HG03060 (cell line): ENCODE results near the gene MLYCD.

ENCODE experiments used
- ATAC-seq: cut with Tn5 transposase; IDR thresholded peaks from one replicate; pipeline ENCODE4 v1.9.1; 2021; ENCODE audit warnings: low read depth, moderate number of reproducible peaks; ENCODE audit not compliant: unreplicated experiment

Gene MLYCD

GRCh38 chr16:83966153-83966696, 67.3 kb downstream of the MLYCD start:
- no peak for ATAC-seq

DNA sequence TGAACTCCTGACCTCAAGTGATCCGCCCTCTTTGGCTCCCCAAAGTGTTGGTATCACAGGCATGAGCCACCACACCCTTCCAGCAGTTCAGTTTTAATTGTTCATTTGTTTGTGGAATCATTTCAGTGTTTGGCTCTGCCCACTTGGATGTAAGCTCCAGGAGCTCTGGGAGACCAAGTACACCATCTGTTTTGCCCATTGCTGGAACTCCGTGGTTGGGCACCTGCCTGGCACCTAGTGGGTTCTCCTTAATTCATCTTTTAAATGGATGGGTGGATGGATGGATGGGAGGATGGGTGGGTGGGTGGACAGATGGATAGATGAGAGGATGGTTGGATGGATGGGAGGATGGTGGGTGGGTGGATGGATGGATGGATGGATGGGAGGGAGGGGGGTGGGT, 68.2 kb downstream of the MLYCD start:
- no peak for ATAC-seq

GRCh38 chr16:83967838-83968305, 69.0 kb downstream of the MLYCD start, which contains the start of gene NECAB2:
NECAB2 (plus strand) TSS chr16:83968244; CDS start chr16:83968649, 405 bp downstream.
- ATAC-seq, result no peak

DNA sequence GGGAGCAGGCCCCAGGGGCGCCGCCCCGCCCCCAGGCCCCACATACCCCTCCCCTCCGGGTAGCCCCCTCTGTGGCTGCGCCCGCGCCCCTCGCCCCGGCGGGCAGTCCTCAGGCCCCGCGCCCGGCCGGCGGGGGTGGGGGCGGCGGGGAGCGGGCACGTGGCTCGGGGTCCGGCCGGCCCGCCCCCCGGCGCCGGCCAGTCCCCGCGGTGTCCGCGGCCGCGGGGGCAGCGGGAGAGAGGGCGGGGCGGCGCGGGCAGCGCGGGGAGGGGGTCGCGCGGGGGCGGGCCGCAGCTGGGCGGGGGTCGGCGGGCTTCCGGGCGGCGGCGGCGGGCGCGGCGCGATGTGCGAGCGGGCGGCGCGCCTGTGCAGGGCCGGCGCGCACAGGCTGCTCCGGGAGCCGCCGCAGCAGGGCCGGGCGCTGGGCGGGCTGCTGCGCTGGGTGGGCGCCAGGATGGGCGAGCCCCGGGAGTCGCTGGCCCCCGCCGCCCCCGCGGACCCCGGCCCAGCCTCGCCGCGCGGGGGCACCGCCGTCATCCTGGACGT, 69.5 kb downstream of the MLYCD start:
- ATAC-seq, result no peak

DNA sequence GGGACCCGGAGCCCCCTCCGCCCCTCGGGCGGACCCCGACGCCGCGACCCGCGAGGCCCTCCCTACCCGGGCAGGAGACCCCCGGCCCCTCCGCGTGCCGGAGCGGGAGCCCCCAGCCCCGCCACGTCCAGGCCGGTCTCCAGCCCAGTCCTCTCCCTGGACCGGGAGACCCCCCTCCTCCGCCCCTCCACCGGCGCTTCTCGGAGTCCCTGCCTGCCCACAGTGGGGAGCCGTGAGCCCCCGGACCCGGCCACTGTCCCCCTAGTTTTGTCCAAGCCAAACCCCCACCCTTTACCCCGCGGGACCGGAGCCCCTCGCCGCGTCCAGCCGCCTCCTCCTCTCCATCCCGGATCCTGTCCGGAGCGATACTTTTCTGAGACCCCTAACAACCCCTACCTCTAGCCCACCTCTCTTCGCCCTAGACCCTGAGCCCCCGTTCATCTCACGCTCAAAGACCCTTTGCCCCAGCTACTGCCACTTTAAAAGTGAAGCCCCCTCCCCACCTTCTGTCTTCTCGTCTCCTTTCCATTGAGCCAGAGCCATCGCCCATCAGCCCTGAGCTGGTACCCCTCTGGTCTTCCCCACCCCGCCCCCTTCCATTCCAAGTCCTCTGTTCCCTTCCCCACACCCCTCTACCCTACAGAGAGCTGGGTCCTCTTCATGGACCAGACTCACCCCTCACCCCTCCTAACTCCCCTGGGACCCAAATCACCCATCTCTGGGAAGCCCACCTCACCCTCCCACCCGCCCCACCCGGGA, 70.2 kb downstream of the MLYCD start:
- ATAC-seq, result no peak

DNA sequence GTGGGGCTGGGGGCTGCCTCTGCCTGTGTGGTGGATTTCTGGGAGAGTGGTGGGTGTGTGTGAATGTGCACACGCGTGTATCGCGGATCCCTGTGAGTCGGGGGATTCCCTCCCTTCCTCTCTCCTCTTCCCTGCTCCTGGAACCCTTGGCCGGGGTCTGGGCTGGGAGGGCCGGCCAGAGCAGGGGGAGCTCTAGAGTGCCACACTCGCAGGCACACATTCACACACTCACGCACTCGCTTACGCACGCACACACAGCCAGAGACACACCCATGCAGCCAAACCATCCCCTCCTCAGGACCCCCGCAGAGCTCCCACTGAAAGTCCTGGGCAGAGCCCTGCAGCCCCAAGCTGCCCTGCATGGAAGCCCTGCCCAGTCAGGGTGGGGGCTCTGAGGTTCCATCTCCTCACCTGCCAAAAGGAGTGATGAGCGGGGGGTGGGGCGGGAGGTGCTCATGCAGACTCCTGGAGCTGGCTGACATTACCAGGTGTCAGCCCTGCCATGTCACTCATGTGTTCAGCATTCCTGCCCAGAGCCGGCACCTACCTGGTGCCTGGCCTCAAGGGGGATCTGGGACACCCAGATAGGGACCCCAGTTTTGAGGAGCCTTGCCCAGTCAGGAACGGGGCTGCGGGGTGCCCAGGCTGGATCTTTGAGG, 71.0 kb downstream of the MLYCD start:
- ATAC-seq, result no peak

DNA sequence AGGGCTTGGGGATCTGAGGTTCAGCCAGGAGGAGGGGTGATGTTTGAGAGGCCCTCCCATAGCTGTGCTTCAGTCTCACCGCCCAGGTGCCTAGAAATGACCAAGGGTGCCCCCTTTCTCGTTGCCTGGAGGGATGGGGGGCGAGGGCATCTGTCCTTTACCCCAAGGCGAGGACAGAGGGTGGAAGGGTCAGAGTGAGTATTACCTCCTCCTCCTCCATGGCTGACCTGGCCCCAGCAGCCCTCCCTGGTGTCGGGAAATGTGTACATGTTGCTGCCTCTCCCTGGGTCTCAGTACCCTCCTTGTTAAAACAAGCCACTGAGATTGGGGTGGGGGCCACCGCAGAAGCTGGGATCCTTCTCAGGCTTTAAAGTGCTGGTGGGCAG, 71.5 kb downstream of the MLYCD start:
- no peak for ATAC-seq

GRCh38 chr16:83971165-83972130, 72.5 kb downstream of the MLYCD start:
- ATAC-seq, result no peak

- no peak for ATAC-seq
These were observed 73.5 kb downstream of the MLYCD start for GRCh38 chr16:83972256-83973008.

- no peak for ATAC-seq
These were observed 74.2 kb downstream of the MLYCD start for GRCh38 chr16:83973077-83973476.

- ATAC-seq, result no peak
These were observed 74.9 kb downstream of the MLYCD start for GRCh38 chr16:83973581-83974385.

DNA sequence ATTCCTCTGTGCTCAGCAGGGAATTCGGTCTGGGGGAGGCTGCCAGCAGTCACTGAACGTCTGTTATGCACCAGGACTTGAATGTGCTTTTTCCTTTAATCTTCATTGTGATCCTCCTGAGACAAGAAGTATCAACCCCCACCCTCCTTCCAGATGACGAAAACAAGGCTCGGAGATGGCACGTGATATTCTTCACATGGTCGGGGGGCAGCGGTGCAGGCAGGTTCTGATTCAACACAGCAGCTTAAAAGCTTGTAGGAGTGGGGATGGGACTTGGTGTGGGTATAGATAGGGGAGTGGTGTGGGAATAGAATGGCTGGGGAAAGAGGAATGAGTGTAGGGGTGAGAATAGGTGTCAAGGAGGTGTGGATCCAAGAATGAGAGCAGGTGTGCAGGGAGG, 75.6 kb downstream of the MLYCD start:
- no peak for ATAC-seq

DNA sequence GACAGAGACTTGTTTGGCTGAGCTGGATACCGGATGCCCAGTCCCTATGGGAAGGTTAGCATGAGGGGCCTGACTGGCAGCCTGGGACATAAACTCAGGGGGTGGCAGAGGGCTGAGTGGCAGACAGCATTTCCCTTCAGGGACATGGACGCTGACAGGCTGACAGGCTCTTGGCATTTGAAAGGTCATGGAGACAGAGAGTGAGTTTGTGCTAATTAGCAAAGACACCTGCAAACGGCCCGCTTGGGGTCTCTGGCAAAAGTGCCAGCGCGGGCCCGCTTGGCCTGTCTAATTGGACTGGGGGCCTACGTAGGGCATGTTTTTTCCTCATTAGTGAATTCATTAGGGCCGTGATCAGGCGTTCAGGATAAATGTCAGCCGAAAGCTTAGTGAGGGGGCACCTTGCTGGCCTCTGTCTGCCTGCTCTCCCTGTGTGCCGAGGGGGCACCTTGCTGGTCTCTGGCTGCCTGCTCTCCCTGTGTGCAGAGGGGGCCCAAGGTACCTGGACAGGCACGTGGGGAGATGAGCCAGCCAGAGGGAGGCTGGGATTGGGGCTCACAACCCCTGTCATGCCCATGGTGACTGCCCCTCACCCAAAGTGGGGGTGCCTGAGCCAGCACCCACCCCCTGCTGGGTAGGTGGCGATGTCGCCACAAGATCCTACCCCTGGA, 76.8 kb downstream of the MLYCD start:
- ATAC-seq, result no peak
